Measurements from ENCODE around the gene ABCB9.

The ABCB9 gene

DNA sequence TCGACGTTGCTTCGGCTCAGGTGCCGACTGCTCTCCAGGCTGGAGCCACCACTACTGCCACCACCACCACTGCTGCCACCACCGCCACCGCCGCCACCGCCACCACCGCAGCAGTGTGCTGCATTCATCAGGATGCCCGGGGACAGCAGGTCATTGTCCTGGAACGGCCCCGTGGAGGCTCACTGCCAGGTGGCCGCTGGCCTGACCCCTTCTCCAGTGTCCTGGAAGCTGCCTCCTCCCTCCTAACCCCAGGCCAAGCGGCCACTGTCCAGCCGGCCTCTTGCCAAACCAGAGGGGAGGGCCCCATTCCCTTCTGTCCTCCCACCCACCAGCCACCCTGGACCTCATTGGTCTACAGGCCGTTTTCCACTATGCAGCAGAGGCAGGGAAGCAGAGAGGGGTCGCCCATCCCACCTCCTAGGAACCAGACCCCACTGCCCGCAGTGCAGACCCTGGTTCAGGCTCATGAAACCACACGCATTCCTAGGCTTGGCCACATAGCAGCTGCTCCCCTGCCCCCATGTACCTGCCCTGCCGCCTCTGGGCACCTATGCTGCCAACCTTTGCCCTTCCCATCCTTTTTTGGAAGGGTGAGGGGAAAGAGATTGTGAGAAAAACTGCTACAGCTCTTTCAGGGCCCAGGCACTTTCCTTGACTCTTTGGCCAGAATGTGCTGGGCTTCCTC is 29.4 kb upstream of the ABCB9 start:
- DNase-seq = peak in 10 of 58 donors; percentile 2 to 36 (median 18)

DNA sequence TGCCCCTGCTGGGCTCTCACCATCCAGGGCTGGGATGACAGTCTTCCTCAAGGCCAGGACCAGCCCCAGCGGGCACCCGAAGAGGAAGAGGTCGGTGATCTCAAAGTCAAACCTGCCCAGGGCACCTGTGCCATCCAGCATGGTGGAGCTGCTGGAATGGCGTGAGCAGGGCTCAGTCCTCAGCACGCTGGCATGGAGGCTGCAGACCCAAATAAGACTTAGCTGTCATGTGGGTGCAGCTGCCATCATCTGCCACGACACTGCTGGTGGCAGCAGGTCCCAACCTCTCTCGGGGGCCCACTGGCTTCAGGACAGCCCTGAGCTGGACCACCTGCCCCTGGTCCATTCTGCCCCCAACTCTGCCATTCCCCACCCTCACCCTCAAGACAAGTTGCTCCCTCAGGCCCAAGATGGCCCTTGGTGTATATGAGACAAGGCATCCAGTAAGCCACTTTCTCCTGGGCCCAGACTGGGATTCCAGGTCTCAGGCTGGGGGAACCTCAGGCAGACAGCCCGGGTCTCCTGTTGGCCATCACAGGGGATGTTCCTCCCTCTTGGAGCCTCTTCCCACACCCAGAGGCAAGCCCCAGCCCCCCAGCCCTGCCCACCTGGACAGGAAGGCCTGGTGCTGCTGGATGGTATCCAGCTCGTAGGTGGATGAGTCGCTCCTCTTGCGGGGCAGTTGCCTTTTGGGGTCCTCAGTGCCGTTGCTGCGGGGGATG is 28.7 kb upstream of the ABCB9 start:
- DNase-seq = no peak

DNA sequence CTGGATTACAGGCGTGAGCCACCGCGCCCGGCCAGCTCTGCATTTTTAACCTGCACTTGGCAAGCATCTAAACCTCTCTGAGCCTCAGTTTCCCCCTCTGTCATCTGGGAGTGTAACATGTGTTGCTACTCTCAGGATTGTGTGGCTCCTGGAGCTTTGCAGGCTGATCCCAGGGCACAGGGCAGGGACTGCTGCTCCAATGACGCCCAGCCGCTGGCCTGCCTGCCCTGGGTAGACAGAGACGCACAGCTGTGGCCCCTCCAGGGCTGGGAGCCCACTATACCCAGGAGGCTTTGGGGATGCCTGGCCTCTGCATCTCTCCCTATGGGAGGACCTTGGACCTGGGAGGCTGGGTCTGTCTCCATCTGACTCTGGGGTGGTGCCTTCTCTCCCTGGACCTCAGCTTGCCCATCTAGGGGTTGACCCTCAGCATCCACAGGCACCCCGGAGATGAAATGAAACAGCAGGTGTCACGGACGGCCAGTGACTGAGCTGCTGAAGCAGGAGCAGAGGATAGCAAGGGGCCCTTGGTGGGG is 27.9 kb upstream of the ABCB9 start:
- DNase-seq = no peak

DNA sequence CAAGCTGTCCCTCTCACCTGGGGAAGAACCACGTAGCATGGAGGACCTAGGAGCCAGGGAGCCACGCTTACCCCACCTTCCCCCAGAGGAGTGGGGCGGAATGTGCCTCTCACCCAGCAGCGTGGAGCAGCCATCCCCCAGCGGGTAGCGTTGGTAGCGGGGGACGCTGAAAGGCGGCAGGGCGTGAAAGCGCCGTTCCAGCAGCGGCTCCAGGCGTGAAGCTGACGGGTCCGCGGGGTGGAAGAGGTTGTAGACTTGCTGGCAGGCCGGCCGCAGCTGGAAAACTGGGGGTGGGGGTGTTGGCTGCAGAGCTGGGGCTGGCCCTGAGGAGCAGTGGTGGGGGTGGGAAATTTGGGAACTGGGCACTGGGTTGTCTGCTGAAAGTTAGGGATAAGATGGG is 26.1 kb upstream of the ABCB9 start:
- no peak for DNase-seq

DNA sequence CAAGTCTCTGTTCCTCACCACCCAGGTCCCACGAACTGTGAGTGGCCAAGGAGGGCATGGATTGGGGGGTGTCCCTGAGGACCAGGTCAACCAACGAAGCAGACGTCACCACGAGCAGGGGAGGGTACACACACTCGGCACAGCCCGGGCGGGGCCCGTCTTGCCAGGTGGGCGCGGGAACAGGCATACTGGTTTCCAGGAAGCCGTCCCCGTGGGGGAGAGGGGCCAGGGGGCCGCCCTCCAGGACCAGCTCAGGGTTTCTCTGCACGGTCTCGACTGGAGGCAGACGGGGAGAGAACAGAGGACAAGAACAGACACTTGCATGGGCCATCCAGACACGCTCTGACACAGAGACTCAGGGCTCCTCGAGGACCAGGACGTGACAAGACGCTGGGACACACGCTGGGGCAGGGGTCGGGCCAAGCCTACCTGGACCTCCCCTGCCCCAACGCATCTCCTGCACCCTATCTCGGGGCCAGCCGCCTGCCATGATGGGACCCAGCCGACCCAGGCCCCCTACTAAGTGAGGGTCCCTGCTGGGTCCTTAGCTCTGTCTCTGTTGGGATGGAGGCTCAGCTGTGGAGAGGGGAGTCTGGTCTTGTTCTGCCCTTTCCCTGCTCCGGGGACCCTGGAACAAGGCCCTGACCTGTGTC is 25.5 kb upstream of the ABCB9 start:
- no peak for DNase-seq

DNA sequence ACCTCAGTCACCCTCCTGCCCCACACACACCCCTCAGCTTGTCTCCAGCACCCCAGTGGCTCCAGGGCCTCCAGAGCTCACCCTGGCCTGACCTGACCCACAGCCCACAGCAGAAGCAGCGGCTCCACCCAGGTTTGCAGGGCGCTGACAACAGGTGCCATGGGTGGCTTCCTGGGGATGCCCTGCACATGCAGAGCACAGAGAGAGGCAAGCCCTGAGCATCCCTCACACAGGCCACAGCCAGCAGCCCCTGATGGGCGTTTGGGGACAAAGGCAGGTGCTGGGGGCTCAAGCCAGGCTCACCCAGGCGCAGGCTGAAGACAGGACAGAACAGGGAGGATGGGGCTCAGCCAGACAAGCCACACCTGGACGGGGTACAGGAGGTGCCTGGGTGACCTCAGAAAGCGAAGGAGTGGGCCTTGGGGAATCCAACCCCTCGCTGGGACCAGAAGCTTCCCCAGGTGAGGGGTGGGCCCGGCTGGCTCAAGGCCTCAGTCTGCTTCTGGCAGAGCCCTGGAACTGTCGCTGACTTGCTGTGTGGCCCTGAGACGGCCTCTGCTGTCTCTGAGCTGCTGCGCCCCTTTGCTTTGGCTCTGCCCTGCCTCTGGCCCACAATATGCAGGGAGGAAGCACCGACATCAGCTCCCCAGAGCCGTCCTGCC is 24.8 kb upstream of the ABCB9 start:
- no peak for DNase-seq

DNA sequence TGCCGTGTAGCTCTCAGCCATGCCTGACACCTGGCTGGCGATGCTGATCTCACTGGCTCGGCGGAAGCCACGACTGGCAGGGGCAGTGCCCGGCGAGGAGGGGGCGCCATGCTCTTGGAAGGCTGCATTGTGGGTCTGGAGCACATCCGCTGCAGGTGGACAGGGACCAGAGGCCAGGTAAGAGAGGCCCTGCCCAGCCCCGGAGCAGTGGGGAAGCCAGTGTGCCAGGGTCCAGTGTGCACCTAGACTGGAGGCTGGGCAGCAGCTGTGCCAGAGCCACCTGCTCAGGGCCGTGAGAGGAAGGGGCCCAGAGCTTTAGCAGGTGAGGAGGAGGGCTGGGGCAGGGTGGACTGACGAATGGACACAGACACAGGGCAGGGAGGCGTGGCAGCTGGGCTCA is 24.3 kb upstream of the ABCB9 start:
- no peak for DNase-seq

DNA sequence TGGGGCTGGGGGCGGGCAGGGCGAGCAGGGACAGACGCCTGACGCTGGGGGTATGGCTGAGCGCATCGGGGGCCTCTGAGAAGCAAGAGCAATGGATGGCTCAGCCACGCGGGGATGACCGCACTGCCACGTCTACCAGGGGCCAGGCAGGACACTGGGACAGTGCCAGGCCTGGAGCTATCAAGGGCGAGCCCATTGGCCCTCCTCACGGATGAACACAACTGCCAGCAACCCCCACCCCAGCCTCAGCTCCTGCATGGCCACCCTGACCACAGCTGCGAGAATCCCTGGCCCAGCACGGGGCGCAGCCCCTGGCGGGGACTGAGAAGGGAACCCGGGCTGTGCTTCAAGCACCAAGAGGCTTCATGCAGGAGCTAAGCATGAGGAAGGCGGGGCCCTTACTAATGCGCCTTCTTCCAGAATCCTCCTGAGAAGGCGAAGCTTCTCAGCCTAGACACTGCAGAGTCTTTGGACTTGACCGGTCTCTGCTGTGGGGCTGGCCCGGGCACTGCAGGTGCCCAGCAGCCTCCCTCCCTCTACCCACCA is 23.7 kb upstream of the ABCB9 start:
- no peak for DNase-seq

DNA sequence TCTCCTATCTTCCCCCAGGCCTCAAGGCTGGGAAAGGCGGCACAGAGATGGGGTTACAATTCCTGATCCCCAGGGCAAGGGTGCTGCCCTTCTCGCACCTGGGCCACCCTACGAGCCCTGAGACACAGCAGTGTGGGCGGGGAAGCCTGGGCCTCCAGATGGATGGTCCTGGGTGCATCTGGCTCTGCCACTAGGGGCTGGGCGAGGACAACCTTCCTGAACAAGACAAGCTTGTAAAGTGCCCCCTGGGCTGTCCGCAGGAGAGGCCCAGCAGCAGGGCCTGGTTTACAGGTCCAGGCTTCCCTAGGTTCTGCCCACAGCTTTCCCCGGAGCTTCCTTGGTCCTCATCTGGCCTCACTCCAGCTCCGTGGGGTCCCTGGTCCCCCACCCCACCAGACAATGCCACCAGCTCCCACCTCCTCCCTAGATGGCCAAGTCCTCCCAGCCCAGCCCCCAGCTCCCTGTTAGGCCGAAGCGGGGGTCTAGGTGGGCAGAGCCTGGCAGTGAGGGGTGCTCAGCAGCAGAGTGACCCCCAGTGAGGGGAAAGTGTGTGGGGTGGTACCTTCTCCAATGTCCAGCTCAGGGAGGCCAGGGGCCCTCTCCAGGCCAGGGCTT is 23.1 kb upstream of the ABCB9 start:
- no peak for DNase-seq

DNA sequence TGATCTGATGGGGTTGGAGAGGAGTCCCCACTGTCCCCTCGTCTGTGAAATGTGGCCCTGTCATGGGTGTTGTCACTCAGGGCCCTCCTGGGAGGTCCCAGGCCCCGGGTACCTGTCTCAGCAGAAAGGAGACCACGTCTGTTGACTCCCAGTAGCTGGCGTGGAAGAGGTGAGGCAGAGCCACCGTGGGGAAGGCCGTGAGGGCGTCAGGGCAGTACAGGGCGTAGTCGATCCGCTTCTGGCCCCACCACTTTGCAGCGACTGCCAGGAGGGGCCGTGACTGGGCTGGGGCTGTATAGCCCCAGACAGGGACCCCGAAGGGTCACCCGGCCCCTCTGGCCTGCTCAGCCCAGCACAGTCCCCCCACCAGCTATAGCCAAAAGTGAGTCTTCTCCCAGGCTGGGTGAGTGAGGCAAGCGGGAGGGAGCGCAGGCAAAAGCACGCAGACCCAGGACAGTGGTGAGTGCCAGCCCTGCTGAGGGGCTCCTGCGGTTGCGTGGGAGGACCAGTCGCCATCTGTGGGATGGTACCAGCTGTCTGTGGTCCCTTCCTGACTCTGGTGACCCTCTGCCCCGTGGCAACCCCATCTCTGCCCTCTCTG is 22.4 kb upstream of the ABCB9 start:
- DNase-seq = no peak

DNA sequence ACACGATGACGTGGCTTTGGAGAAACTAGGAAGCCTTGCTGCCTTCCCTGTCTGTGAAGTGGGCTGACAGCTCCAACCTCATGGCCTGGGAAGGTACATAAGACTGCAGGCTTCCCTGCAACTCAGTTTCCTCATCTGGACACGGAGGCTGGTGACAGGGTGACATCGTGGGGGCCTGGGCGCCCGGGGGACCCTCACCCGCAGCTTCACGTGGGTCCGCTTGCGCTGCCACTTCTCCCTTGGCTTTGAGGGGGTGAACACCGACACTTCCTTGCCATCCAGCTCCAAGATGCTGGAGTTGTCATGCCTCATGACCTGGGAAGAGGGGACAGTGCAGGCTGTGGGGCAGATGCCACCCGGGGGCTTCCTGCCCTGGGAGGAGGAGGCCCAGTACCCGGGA is 21.8 kb upstream of the ABCB9 start:
- no peak for DNase-seq

DNA sequence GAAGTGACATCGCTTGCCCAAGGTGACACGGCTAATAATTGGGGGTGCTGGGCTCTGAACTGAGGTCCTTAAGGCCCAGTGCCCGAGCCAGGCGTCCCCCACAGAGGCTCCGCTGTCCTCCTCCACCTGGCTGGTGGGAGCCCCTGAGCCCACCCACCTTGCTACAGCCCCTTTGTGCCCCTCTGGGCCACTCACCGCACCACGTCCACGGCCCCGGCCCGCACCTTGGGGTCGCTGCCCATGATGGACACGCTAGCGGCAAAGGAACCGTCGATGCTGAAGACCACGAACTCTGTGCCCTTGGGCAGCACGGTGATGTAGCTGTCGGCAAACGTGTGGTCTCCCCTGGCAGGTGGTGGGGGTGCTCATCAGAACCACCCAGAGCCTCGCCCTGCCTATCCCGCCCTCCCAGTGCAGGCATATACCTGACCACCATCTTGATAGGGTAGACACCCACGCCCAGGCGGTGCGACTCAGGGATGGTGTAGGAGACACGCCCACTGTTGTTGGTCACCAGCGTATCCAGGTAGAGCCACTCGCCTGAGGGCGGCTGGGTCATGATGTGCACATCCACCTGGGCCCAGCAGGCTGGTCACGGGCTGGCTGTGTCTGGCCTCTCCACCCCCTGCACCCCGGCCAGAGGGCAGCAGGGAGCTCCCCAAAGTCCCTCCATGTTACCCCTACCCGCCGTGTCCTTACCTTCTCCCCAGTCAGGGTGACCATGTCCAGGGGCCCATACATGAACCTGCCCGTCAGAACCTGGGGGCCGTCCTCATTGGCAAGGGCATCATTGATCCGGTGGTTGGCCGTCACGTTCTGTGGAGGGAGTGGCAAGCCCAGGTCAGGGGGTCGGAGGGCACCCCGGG is 21.1 kb upstream of the ABCB9 start:
- no peak for DNase-seq

DNA sequence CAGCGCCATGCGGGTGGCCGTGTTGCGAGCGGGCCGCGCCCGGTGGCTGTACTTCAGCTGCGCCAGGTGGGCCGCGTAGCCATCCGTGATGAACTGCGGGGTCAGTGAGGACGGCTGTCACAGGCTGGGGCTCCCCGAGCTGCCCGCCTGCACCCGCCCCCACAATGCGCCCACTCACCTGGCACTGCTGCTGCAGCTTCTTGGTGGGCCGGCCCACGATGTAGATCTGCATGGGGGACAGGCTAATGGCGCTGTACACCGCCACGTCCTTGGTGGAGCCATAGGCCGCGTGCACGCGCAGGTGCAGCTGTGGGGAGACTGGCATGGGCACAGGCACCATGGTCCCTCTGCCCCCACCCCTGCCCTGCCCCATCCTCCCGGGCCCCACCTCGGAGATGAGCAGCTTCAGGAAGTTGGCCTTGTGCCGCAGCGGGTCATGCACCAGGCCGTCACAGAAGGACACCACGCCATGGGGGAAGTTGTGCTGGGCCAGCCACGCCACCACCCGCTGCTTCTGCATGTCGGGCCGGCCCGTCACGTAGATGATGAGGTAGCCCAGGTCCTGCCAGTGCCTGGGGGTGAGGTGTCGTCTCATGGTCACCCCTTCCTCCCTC is 20.1 kb upstream of the ABCB9 start:
- no peak for DNase-seq

DNA sequence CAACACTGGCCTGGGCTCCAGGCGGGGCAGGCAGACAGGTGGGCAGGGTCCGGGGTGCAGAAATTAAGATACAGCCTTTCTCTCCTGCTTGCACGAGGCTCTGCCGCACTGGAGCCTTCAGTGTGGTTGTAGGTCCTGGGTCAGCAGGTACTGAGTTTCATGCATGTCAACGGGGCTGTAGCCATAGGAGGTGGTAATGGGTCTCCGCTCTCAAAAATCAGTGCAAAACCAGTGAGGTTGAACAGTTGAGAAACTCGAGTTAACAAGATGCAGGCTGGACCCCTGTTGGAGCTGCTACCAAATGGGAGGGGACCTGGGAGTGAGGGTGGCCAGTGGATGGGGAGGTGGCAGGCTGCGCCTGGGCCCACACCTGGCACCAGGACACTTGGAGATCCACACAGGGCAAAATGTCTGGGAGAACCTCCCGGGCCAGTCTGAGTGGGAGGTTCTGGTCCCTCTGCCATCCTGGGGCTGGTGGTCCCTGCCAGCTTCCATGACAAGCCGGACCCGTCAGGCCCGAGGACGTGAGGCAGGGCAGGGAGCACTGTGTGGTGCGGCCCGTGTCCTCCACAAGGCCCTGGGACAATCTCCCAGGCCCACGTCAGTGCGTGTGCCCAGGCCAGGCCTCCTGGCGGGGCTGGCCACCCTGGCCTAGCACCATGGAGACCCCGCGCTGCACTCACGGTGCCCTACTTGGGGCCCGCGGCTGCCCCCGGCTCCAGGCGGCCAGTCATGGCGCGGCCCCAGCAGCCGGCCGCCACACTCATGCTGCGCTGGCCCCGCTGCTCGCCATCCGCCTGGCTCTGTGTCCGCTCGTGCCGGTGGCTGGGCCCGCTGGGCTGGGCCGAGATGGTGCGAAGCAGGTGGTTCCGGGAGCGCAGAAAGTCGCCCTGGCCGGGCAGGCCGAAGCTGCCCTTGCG is 19.3 kb upstream of the ABCB9 start:
- no peak for DNase-seq

DNA sequence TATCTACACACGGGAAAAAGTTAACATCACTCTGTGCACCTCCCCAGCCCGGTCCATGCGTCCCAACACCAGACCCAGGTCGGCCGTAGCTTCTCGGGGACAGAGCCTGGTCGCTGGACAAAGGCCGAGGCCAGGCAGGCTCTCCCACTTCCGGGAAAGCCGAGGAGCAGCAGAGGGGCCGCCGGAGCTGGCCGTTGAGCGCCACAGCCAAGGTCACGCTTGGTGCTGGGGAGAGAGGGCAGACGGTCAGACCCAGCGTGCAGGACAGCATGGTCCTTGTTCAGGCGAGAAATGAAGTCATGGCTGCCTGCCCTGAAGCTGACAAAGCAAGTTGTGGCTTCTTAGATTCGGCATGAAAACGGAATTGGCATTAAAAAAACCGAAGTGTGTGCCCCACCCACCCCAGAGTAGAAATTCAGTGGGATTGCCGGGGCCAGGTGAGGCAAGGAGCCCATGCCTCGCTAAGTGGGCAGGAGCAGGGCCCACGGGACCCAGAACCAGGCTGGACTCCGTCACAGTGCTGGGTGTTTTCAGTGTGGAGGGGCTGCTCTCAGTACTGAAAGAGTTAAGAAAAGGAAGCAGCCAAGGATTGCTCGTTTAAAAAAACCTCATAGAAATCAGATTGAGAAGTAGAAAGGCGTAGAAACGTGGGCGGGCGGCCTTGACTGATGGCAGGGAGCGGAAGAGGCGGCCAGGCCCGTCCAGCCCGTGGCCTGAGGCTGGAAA is 18.5 kb upstream of the ABCB9 start:
- peak in 26 of 58 donors; percentile 18 to 50 (median 33) for DNase-seq

DNA sequence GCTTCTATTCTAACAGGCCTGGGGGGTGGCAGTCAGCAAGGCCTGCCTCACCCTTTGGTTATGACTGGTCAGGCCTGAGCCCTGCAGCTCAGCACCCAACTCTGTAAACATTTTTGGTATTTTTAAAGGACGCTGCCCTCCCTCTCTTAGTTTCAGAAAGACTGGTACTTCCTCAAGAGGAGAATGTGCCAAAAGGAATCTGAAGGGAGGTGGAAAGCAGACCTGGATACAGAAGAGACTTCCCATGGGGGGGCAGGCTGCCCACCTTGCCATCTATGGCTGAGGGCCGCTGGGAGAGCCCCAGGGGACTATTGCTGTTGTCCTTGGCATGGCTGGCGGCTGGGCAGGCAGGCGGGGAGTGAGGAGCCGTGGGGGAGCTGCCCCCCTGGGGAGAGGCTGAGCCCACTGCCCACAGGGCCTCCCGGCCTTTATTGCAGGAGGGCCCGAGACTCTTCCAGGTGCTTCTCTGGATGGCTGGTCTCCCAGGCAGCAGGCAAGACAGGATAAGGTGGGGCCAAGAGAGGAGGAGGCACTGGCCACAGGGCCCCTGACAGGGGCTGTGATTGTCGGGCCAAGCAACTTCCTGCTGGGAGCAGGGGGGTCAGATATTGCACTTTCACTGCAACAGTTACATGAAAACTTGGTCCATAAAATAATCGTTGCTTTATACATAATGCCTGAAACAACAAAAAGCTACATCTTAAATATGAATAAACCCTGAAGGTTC is 17.7 kb upstream of the ABCB9 start:
- peak in 1 of 58 donors; percentile 7 for DNase-seq
